DOHH2 (cell line): ENCODE data around the gene ZNF560.

ENCODE experiments used
- H3F3A ChIP-seq: fragments of 200-600 bp; sonication (generic), shearing (Covaris generic); 2 replicates; pipeline ENCODE4 v1.6.0; 2016; ENCODE audit warnings: antibody characterized with exemption, mild to moderate bottlenecking; ENCODE audit not compliant: control insufficient read depth, insufficient read depth
- H3K27ac ChIP-seq: fragments of 200-600 bp; sonication (generic); 2 replicates; pipeline ENCODE4 v1.5.1; 2014; ENCODE audit warnings: low read depth, mild to moderate bottlenecking, low read length, moderate library complexity
- H3K27me3 ChIP-seq: fragments of 200-600 bp; sonication (generic); 2 replicates; pipeline ENCODE4 v1.6.1; 2014; ENCODE audit warnings: mild to moderate bottlenecking, low read length, mixed read lengths; ENCODE audit not compliant: control insufficient read depth
- H3K36me3 ChIP-seq: fragments of 200-600 bp; sonication (generic); 2 replicates; pipeline ENCODE4 v1.6.1; 2014; ENCODE audit warnings: mild to moderate bottlenecking, low read length, moderate library complexity, mixed read lengths; ENCODE audit not compliant: control insufficient read depth
- H3K4me1 ChIP-seq: fragments of 200-600 bp; sonication (generic); 2 replicates; pipeline ENCODE4 v1.6.1; 2014; ENCODE audit warnings: mild to moderate bottlenecking, low read length, mixed read lengths; ENCODE audit not compliant: control insufficient read depth
- H3K4me2 ChIP-seq: fragments of 200-600 bp; sonication (generic); 2 replicates; pipeline ENCODE4 v1.6.0; 2014; ENCODE audit warnings: mild to moderate bottlenecking, low read length, moderate library complexity
- H3K4me3 ChIP-seq: fragments of 200-600 bp; sonication (generic); 2 replicates; pipeline ENCODE4 v1.5.1; 2014; ENCODE audit warnings: mild to moderate bottlenecking, low read length, mixed read lengths
- H3K79me2 ChIP-seq: fragments of 200-600 bp; sonication (generic); 2 replicates; pipeline ENCODE4 v1.6.1; 2014; ENCODE audit warnings: mild to moderate bottlenecking, low read length, mixed read lengths; ENCODE audit not compliant: control insufficient read depth
- H3K9me2 ChIP-seq: fragments of 200-600 bp; sonication (generic); replicated peaks from 2 replicates; pipeline ENCODE4 v1.6.1; 2014; ENCODE audit warnings: mild to moderate bottlenecking, low read length, mixed read lengths; ENCODE audit not compliant: control insufficient read depth
- H3K9me3 ChIP-seq: fragments of 200-600 bp; sonication (generic); 2 replicates; pipeline ENCODE4 v1.6.1; 2014; ENCODE audit warnings: antibody characterized with exemption, low read length, mixed read lengths; ENCODE audit not compliant: control insufficient read depth, insufficient read depth
- H4K20me1 ChIP-seq: fragments of 200-600 bp; sonication (generic); 2 replicates; pipeline ENCODE4 v1.6.0; 2014; ENCODE audit warnings: low read depth, mild to moderate bottlenecking, antibody characterized with exemption, low read length, moderate library complexity; ENCODE audit not compliant: control insufficient read depth, insufficient read depth
- EZH2phosphoT487 ChIP-seq: fragments of 200-600 bp; sonication (generic); IDR thresholded peaks from 2 replicates; pipeline ENCODE4 v1.6.1; 2017; ENCODE audit warnings: borderline replicate concordance, mild to moderate bottlenecking, antibody characterized with exemption, low read length, moderate library complexity, mixed read lengths
- TF ChIP-seq, protein P1 (sequence below): fragments of 200-600 bp; sonication (generic); IDR thresholded peaks from one replicate; pipeline ENCODE4 v1.5.1; 2014; ENCODE audit warnings: antibody characterized with exemption, mild to moderate bottlenecking, low read depth, low read length; ENCODE audit not compliant: poor library complexity, severe bottlenecking

The ZNF560 gene

DNA sequence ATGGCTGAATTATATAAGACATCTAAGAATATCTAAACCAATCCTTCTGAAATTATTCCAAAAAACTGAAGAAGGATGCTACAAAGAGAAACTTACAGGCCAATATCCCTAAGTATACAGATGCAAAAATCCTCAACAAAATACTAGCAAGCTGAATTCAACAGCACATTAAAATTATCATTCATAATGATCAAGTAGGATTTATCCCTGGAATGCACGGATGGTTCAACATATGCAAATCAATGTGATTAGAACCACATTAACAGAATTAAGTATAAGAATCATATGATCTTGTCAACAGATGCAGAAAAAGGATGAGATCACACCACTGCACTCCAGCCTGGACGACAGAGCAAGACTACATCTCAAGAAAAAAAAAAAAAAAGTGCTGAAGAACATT lies 13.3 kb downstream of the ZNF560 start:
- Histone ChIP-seq H3K27ac (no peak overlapping the region), H3F3A (no peaks in the 10 kb centered on the region), H3K79me2 (no peaks in the 10 kb centered on the region), H3K4me1 (no peaks in the 10 kb centered on the region), H3K36me3 (no peaks in the 10 kb centered on the region), H3K9me3 (peaks cover 20% of the 10 kb centered on the region; the same call in 1 of the 2 replicates), H3K4me2 (no peak overlapping the region), H3K27me3 (no peaks in the 10 kb centered on the region), H4K20me1 (no peaks in the 10 kb centered on the region), H3K9me2 (no peaks in the 10 kb centered on the region), H3K4me3 (no peak overlapping the region)
- TF ChIP-seq, protein P1, sequence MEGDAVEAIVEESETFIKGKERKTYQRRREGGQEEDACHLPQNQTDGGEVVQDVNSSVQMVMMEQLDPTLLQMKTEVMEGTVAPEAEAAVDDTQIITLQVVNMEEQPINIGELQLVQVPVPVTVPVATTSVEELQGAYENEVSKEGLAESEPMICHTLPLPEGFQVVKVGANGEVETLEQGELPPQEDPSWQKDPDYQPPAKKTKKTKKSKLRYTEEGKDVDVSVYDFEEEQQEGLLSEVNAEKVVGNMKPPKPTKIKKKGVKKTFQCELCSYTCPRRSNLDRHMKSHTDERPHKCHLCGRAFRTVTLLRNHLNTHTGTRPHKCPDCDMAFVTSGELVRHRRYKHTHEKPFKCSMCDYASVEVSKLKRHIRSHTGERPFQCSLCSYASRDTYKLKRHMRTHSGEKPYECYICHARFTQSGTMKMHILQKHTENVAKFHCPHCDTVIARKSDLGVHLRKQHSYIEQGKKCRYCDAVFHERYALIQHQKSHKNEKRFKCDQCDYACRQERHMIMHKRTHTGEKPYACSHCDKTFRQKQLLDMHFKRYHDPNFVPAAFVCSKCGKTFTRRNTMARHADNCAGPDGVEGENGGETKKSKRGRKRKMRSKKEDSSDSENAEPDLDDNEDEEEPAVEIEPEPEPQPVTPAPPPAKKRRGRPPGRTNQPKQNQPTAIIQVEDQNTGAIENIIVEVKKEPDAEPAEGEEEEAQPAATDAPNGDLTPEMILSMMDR = no peak
- no peak for TF ChIP-seq EZH2phosphoT487

DNA sequence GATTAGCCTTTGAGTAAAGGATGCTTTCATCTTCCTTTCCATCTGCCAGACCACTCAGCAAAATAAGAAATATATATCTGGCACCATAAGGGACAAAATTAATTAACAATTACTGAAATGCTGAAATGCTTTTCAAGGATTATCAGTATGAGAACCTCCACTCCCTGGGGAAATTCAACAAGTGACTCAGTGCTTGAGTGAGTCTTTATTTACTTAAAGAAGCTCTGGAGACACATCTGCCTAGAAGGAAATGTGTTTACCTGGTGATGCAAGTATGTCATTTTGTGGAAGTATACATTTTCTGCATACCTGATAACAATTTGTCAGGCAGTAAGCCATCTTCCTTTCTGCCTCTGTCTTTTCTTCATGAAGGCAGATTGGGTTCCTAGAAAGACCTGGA lies 23.4 kb downstream of the ZNF560 start:
- Histone ChIP-seq H3K36me3 (no peaks in the 10 kb centered on the region), H3K27ac (no peak overlapping the region), H3K9me2 (no peaks in the 10 kb centered on the region), H3K79me2 (no peaks in the 10 kb centered on the region), H3K4me1 (no peaks in the 10 kb centered on the region), H3K4me2 (no peak overlapping the region), H4K20me1 (no peaks in the 10 kb centered on the region), H3K4me3 (no peak overlapping the region), H3F3A (no peaks in the 10 kb centered on the region), H3K9me3 (no peaks in the 10 kb centered on the region), H3K27me3 (no peaks in the 10 kb centered on the region)
- TF ChIP-seq EZH2phosphoT487 = no peak
- TF ChIP-seq, protein P1 = no peak

DNA sequence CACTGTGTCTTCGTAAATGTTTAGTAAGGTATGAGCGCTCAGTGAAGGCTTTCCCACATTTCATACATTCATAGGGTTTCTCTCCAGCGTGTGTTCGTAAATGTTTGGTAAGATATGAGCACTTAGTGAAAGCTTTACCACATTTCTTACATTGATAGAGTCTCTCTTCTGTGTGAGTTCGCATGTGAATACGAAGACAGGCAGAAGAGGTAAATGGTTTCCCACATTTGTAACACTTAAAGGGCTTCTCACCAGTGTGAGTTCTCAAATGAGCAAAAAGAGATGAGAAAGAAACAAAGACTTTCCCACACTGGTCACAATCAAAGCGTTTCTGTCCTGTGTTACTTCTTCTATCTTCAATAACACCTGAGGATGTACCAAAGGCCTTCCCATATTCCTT lies 31.3 kb downstream of the ZNF560 start:
- Histone ChIP-seq H3K4me1 (no peaks in the 10 kb centered on the region), H3K79me2 (no peaks in the 10 kb centered on the region), H3K4me2 (no peak overlapping the region), H3K27me3 (no peaks in the 10 kb centered on the region), H4K20me1 (no peaks in the 10 kb centered on the region), H3K36me3 (no peaks in the 10 kb centered on the region), H3K9me3 (peaks cover 25% of the 10 kb centered on the region; the same call in 1 of the 2 replicates), H3K4me3 (no peak overlapping the region), H3F3A (no peaks in the 10 kb centered on the region), H3K9me2 (no peaks in the 10 kb centered on the region), H3K27ac (no peak overlapping the region)
- TF ChIP-seq, protein P1 = no peak
- no peak for TF ChIP-seq EZH2phosphoT487

DNA sequence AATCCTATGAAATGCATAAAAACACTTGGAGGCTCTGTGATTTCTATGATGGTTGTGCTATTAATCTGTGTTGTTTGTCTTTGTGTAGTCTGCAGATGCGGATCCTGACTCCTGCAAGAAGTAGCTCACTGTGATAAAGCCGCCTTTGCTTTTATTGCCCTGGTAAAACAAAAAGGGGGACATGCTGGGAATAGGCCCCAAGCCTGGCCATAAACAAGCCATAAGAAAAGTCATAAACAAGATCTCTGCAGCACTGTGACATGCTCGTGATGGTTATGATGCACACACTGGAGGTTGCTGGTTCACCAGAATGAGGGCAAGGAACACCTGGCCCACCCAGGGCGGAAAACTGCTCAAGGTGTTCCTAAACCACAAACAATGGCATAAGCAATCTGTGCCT lies 36.5 kb downstream of the ZNF560 start:
- no peaks in the 10 kb centered on the region for H3K9me2 ChIP-seq
- no peaks in the 10 kb centered on the region for H3K27me3 ChIP-seq
- H4K20me1 ChIP-seq = no peaks in the 10 kb centered on the region
- no peak overlapping the region for H3K4me2 ChIP-seq
- peaks cover 15% of the 10 kb centered on the region; the same call in 1 of the 2 replicates for H3K9me3 ChIP-seq
- no peaks in the 10 kb centered on the region for H3K4me1 ChIP-seq
- no peak overlapping the region for H3K27ac ChIP-seq
- H3K4me3 ChIP-seq = no peak overlapping the region
- TF ChIP-seq, protein P1 = no peak
- no peak for TF ChIP-seq EZH2phosphoT487
- H3K79me2 ChIP-seq = no peaks in the 10 kb centered on the region
- no peaks in the 10 kb centered on the region for H3F3A ChIP-seq
- H3K36me3 ChIP-seq = no peaks in the 10 kb centered on the region
